ENCODE measurements around the gene MED16. TPM values are rescaled to one million over a fixed set of nuclear protein-coding genes. Genes with fewer than 3 reads are reported as not detected.
A peak's percentile ranks its signal among the peaks of the same experiment; 100 is the strongest.

Gene MED16
- total RNA-seq, 3 donors from 2014 or later = 14.9 to 33.1 (median 32.8) TPM

GRCh38 chr19:934865-935479, 42.0 kb upstream of the MED16 start:
- H3K27me3 ChIP-seq = no peaks in the 10 kb centered on the region
- no peaks in the 10 kb centered on the region for H3K36me3 ChIP-seq
- H3K9me3 ChIP-seq = no peaks in the 10 kb centered on the region
- peak overlapping the region in 2 of 3 donors; percentile 5 to 21 for H3K4me3 ChIP-seq
- H3K4me1 ChIP-seq = peaks cover 4 to 11% of the 10 kb centered on the region in 2 donors
- DNase-seq (ENCODE audit: low spot score in 2 of 2) = peak; percentile 86 to 95
- peak in 2 of 3 donors; percentile 72 to 89 for TF ChIP-seq POLR2AphosphoS5 (IDR thresholded peaks at IDR 0.05)
- TF ChIP-seq CTCF (IDR thresholded peaks at IDR 0.05) = peak in 2 of 3 donors; percentile 16 to 21
- no peak for TF ChIP-seq POLR2A (IDR thresholded peaks at IDR 0.05)
- peak overlapping the region; percentile 39 to 69 for H3K27ac ChIP-seq
- intact Hi-C loops (cut with DNase I; ENCODE audit: low total_unique reads) = no loop called here

- H3K27ac ChIP-seq = peak overlapping the region; percentile 39 to 69
Observed at GRCh38 chr19:934197-934840, 41.3 kb upstream of the MED16 start.

GRCh38 chr19:933553-933882, 40.5 kb upstream of the MED16 start:
- Histone ChIP-seq H3K36me3 (no peaks in the 10 kb centered on the region), H3K9me3 (no peaks in the 10 kb centered on the region), H3K4me1 (peaks cover 4 to 11% of the 10 kb centered on the region in 2 donors), H3K27ac (peak overlapping the region; percentile 45 to 69), H3K4me3 (peak overlapping the region in 2 of 3 donors; percentile 21 to 61), H3K27me3 (no peaks in the 10 kb centered on the region)
- intact Hi-C loops (cut with DNase I; ENCODE audit: low total_unique reads) = no loop called here
- no peak for DNase-seq (ENCODE audit: low spot score in 2 of 2)
- TF ChIP-seq POLR2AphosphoS5 (IDR thresholded peaks at IDR 0.05) = no peak
- TF ChIP-seq CTCF (IDR thresholded peaks at IDR 0.05) = no peak
- no peak for TF ChIP-seq POLR2A (IDR thresholded peaks at IDR 0.05)

More at GRCh38 chr19:934197-934840, 41.3 kb upstream of the MED16 start:
- H3K9me3 ChIP-seq = no peaks in the 10 kb centered on the region
- intact Hi-C loops (cut with DNase I; ENCODE audit: low total_unique reads) = no loop called here
- DNase-seq (ENCODE audit: low spot score in 2 of 2) = no peak
- no peaks in the 10 kb centered on the region for H3K36me3 ChIP-seq
- H3K4me1 ChIP-seq = peaks cover 4 to 11% of the 10 kb centered on the region in 2 donors
- no peak for TF ChIP-seq POLR2AphosphoS5 (IDR thresholded peaks at IDR 0.05)
- TF ChIP-seq POLR2A (IDR thresholded peaks at IDR 0.05) = no peak
- TF ChIP-seq CTCF (IDR thresholded peaks at IDR 0.05) = no peak
- H3K4me3 ChIP-seq = peak overlapping the region in 2 of 3 donors; percentile 5 to 21
- H3K27me3 ChIP-seq = no peaks in the 10 kb centered on the region

GRCh38 chr19:932648-933552, 39.9 kb upstream of the MED16 start:
- H3K27me3 ChIP-seq = no peaks in the 10 kb centered on the region
- peak overlapping the region in 2 of 3 donors; percentile 21 to 61 for H3K4me3 ChIP-seq
- intact Hi-C loops (cut with DNase I; ENCODE audit: low total_unique reads) = no loop called here
- DNase-seq (ENCODE audit: low spot score in 2 of 2) = peak in 1 of 2 donors; percentile 71
- no peak for TF ChIP-seq POLR2A (IDR thresholded peaks at IDR 0.05)
- TF ChIP-seq POLR2AphosphoS5 (IDR thresholded peaks at IDR 0.05) = peak in 2 of 3 donors; percentile 50 to 53
- TF ChIP-seq CTCF (IDR thresholded peaks at IDR 0.05) = no peak
- peaks cover 4 to 11% of the 10 kb centered on the region in 2 donors for H3K4me1 ChIP-seq
- no peaks in the 10 kb centered on the region for H3K9me3 ChIP-seq
- no peaks in the 10 kb centered on the region for H3K36me3 ChIP-seq
- peak overlapping the region; percentile 45 to 69 for H3K27ac ChIP-seq
